A673 (cell line): ENCODE results near the gene CTSH.

Experiments
- EZH2 ChIP-seq: fragments of 200-600 bp; sonication (generic); IDR thresholded peaks from 2 replicates; pipeline ENCODE4 v1.6.1; 2017; ENCODE audit warnings: borderline replicate concordance, low read depth, mild to moderate bottlenecking, mixed read lengths, antibody characterized with exemption, low read length; ENCODE audit not compliant: poor library complexity, severe bottlenecking
- TF ChIP-seq, protein P1 (sequence below): fragments of 300-800, 200-600 bp; sonication (generic); conservative IDR thresholded peaks from 2 replicates; pipeline ENCODE4 v1.5.1; 2017; ENCODE audit warnings: low read depth, mild to moderate bottlenecking, antibody characterized with exemption, low read length, moderate library complexity, mixed read lengths

DNA sequence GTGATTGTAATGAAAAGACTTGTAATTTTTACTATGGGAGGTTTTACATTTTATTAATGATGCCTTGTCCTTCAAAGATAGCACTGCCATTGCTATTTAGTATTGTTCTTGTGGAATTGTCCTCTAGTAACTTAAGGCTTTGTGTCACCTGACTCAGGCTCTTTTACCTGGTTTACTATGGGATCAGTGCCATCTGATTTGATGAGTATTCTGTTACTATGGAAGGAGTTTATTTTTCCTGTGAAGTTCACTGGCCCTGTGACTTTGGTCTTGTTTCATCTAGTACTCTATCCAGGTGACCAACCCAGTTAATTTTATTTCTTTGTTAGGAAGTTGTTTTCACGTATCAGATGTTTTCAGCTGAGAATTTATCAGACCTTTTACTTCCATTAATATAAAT, 63.2 kb downstream of the CTSH start:
- TF ChIP-seq, protein P1, sequence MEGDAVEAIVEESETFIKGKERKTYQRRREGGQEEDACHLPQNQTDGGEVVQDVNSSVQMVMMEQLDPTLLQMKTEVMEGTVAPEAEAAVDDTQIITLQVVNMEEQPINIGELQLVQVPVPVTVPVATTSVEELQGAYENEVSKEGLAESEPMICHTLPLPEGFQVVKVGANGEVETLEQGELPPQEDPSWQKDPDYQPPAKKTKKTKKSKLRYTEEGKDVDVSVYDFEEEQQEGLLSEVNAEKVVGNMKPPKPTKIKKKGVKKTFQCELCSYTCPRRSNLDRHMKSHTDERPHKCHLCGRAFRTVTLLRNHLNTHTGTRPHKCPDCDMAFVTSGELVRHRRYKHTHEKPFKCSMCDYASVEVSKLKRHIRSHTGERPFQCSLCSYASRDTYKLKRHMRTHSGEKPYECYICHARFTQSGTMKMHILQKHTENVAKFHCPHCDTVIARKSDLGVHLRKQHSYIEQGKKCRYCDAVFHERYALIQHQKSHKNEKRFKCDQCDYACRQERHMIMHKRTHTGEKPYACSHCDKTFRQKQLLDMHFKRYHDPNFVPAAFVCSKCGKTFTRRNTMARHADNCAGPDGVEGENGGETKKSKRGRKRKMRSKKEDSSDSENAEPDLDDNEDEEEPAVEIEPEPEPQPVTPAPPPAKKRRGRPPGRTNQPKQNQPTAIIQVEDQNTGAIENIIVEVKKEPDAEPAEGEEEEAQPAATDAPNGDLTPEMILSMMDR, result no peak
- no peak for TF ChIP-seq EZH2
